Testis (tissue), 3 donors: ENCODE data around the gene DPP9. TPM values are rescaled to one million over a fixed set of nuclear protein-coding genes. Genes with fewer than 3 reads are reported as not detected.
A peak's percentile ranks its signal among the peaks of the same experiment; 100 is the strongest.

ENCODE experiments used
- DNase-seq: peaks from one replicate; pipeline ENCODE4 v3.0.0-alpha.2; 2019
- H3K27ac ChIP-seq, 2 donors: fragments of 200-600 bp; sonication (generic); one replicate each; pipeline ENCODE4 v1.5.1; 2019
- H3K27me3 ChIP-seq: fragments of 200-600 bp; sonication (generic); one replicate; pipeline ENCODE4 v1.5.1; 2019
- H3K36me3 ChIP-seq: fragments of 200-600 bp; sonication (generic); one replicate; pipeline ENCODE4 v1.5.1; 2017; ENCODE audit warnings: low read depth; ENCODE audit errors: missing control alignments
- H3K4me1 ChIP-seq: fragments of 200-600 bp; sonication (generic); one replicate; pipeline ENCODE4 v1.5.1; 2019
- H3K4me3 ChIP-seq, 2 donors: fragments of 200-600 bp; sonication (generic); one replicate each; pipeline ENCODE4 v1.5.1; 2017 to 2019
- H3K9me3 ChIP-seq: fragments of 200-600 bp; sonication (generic); one replicate; pipeline ENCODE4 v1.5.1; 2017
- CTCF ChIP-seq, 3 experiments: fragments of 450-650 bp in 2 of 3; fragments of 200-600 bp in 1 of 3; sonication (generic) in 1 of 3; IDR thresholded peaks; one replicate each; pipeline ENCODE4 v1.5.1; 2016 to 2019; ENCODE audit warnings: antibody characterized with exemption in 3 of 3, mild to moderate bottlenecking in 2 of 3, moderate library complexity in 1 of 3
- POLR2A ChIP-seq: fragments of 450-650 bp; IDR thresholded peaks from one replicate; pipeline ENCODE4 v1.6.1; 2017; ENCODE audit warnings: antibody characterized with exemption, mild to moderate bottlenecking, moderate library complexity
- WGBS, 2 donors: methylation state at CpG; one replicate each; pipeline ENCODE4 v1.1.5; 2018; 5-methylcytosine and 5-hydroxymethylcytosine counted together
- intact Hi-C: fragments of 100-400 bp; cut with DNase I; formaldehyde crosslinking; loops from one replicate; pipeline ENCODE4 v1.15.1; 2023; ENCODE audit warnings: low total_unique reads
- polyA plus RNA-seq: library from polyadenylated mRNA; stranded (reverse); fragments of 350-450 nt; fragmentation: Illumina TruSeq; extraction: RNeasy Lipid Tissue Mini Kit (QIAGEN cat#74804); gene quantifications from one replicate; pipeline ENCODE4 v1.2.3, GENCODE V29; 2014; ENCODE audit warnings: low read depth, low replicate concordance; ENCODE audit not compliant: insufficient read depth
- total RNA-seq, 2 donors: library from RNA; depleted of rRNA; stranded (reverse); fragments of >200 nt; gene quantifications; one replicate each; pipeline ENCODE4 v1.2.3, GENCODE V29; 2016

DPP9 gene
- total and polyA plus RNA-seq, 3 donors from 2014 or later: 24.6 to 74.2 (median 65.1) TPM

- Histone ChIP-seq H3K4me1 (peaks cover 13% of the 10 kb centered on the region), H3K27ac (no peak overlapping the region), H3K36me3 (no peaks in the 10 kb centered on the region), H3K9me3 (no peaks in the 10 kb centered on the region), H3K4me3 (no peak overlapping the region), H3K27me3 (no peaks in the 10 kb centered on the region)
- no peak for DNase-seq
- WGBS, 2 donors: 52 to 56% methylated on average over 5 of the region's 5 CpGs
- intact Hi-C loops: no loop called here
- no peak for TF ChIP-seq CTCF (IDR thresholded peaks at IDR 0.05)
- no peak for TF ChIP-seq POLR2A
Observed at GRCh38 chr19:4764393-4764660, 40.7 kb upstream of the DPP9 start.

DNA sequence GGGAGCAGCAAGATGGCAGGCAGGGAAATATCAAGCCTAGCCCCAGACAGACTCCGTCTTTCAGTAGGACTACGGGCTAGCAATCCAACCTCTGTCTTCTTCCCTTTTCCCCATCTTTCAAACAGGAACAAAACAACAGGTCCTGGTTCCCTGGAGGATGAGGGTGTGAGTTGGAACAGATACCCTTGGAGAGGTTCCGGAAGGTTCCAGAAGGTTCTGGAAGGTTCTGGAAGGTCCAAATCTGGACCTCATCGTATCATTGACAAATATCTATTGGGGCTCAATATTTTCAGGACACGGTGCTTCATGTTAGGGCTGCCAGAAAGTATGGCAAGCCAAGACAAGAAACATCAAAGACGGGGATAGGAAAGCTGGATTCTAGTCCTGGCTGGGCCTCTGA, 39.4 kb upstream of the DPP9 start:
- no peak for DNase-seq
- H3K27ac ChIP-seq: no peak overlapping the region
- intact Hi-C loops: no loop called here
- peaks cover 10% of the 10 kb centered on the region for H3K4me1 ChIP-seq
- H3K36me3 ChIP-seq: no peaks in the 10 kb centered on the region
- H3K9me3 ChIP-seq: no peaks in the 10 kb centered on the region
- H3K27me3 ChIP-seq: no peaks in the 10 kb centered on the region
- TF ChIP-seq POLR2A (no peak), CTCF (IDR thresholded peaks at IDR 0.05) (no peak)
- 86 to 89% methylated on average over 6 of the region's 6 CpGs for WGBS, 2 donors
- H3K4me3 ChIP-seq: no peak overlapping the region

- Histone ChIP-seq H3K36me3 (no peaks in the 10 kb centered on the region), H3K9me3 (no peaks in the 10 kb centered on the region), H3K4me3 (peak overlapping the region; percentile 25 to 49), H3K27me3 (no peaks in the 10 kb centered on the region), H3K4me1 (peaks cover 10% of the 10 kb centered on the region), H3K27ac (no peak overlapping the region)
- no peak for DNase-seq
- intact Hi-C loops: no loop called here
- whole genome bisulfite sequencing, 2 donors: 21 to 35% methylated on average over 10 of the region's 10 CpGs
- TF ChIP-seq POLR2A (no peak), CTCF (IDR thresholded peaks at IDR 0.05) (no peak)
Observed at GRCh38 chr19:4760285-4760650, 36.6 kb upstream of the DPP9 start.

DNA sequence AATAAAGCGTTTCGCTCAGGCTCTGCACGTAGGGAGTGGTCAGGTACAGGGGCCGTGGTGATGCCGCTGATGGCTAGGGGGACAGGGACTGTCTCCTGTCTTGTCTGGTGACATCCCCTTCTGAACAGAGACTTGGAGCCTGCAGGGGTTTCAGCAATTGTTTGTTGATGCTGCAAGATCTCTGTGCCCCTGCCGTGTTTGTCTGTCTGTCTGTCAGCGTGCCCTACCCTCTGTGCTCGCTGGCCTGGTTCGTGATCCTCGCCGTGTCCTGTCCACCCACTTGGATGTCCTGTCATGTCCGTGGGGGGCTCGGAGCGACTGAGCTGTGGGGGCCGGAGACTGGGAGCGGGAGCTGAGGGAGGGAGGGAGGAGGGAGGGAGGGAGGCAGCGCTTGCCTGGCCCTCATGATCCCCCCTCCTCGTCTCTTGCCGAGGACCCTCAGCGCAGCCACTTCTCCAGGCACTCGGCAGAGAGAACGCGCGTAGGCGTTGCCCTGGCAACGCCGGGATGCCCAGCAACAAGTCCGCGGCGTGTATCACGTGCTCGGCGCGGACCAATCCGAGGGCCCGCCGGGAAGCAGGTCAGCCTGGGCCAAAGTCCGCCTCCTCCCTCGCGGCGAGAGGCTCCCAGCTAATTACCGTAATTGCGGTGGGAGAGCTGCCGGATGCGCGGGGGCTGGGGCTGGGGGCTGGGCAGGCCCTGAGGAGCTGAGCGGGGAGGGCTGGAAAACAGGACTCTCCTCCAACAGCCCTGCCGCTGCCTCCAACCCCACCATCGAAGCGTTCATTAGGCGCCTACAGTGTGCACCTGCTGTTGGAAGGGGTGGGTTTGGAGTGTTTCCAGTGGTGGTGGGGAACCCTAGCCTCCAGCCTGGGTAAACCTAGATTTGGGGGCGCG, 36.0 kb upstream of the DPP9 start:
- intact Hi-C loops: no loop called here
- Histone ChIP-seq H3K4me3 (peak overlapping the region; percentile 25 to 49), H3K27me3 (no peaks in the 10 kb centered on the region), H3K9me3 (no peaks in the 10 kb centered on the region), H3K4me1 (peaks cover 10% of the 10 kb centered on the region), H3K27ac (no peak overlapping the region), H3K36me3 (no peaks in the 10 kb centered on the region)
- WGBS, 2 donors: 1 to 2% methylated on average over 32 to 49 of the region's 53 CpGs
- peak; percentile 96 for DNase-seq
- TF ChIP-seq CTCF (IDR thresholded peaks at IDR 0.05): peak in 1 of 3 experiments; percentile 10
- no peak for TF ChIP-seq POLR2A

DNA sequence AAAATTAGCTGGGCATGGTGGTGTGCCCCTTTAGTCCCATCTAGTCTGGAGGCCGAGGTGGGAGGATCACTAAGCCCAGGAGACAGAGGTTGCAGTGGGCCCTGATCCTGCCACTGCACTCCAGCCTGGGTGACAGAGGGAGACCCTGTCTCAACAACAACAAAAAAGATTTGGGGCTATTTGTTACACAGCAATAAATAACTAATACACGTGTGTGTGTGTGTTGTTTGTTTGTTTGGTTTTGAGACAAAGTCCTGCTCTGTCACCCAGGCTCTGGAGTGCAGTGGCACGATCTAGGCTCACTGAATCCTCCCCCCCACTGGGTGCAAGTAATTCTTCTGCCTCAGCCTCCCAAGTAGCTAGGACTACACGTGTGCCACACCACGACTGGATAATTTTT, 35.0 kb upstream of the DPP9 start:
- no peaks in the 10 kb centered on the region for H3K27me3 ChIP-seq
- WGBS, 2 donors: 64 to 68% methylated on average over 5 of the region's 5 CpGs
- peaks cover 10% of the 10 kb centered on the region for H3K4me1 ChIP-seq
- no peaks in the 10 kb centered on the region for H3K36me3 ChIP-seq
- H3K9me3 ChIP-seq: no peaks in the 10 kb centered on the region
- no peak overlapping the region for H3K27ac ChIP-seq
- no peak overlapping the region for H3K4me3 ChIP-seq
- intact Hi-C loops: no loop called here
- no peak for DNase-seq
- TF ChIP-seq POLR2A: no peak
- TF ChIP-seq CTCF (IDR thresholded peaks at IDR 0.05): no peak
